ENCODE data around the gene NECTIN1.

The NECTIN1 gene

GRCh38 chr11:119643212-119643875 is 85.7 kb downstream of the NECTIN1 start:
- Histone ChIP-seq H3K4me3 (replicated peaks; ENCODE audit: insufficient read depth, low read length) (no peak overlapping the region), H3K27ac (replicated peaks) (no peak overlapping the region), H3K27me3 (ENCODE audit: insufficient read depth, poor library complexity, severe bottlenecking) (no peaks in the 10 kb centered on the region)
- no peak for DNase-seq (ENCODE audit: low read depth in 1 of 2, low spot score in 1 of 2)
- TF ChIP-seq CTCF (IDR thresholded peaks at IDR 0.05; ENCODE audit: insufficient read depth, low read length) (no peak), GABPA (IDR thresholded peaks at IDR 0.05; ENCODE audit: low read depth) (no peak), SPI1 (IDR thresholded peaks at IDR 0.05; ENCODE audit: borderline replicate concordance, low read depth) (no peak), REST (IDR thresholded peaks at IDR 0.05; ENCODE audit: insufficient replicate concordance, low read depth) (no peak), POLR2AphosphoS5 (IDR thresholded peaks at IDR 0.05; ENCODE audit: low read depth) (no peak)

- H3K27ac ChIP-seq (replicated peaks), result no peak overlapping the region
- TF ChIP-seq CTCF (IDR thresholded peaks at IDR 0.05; ENCODE audit: insufficient read depth, low read length), result peak; percentile 57
- TF ChIP-seq GABPA (IDR thresholded peaks at IDR 0.05; ENCODE audit: low read depth), result no peak
- H3K4me3 ChIP-seq (replicated peaks; ENCODE audit: insufficient read depth, low read length), result no peak overlapping the region
- DNase-seq (ENCODE audit: low read depth in 1 of 2, low spot score in 1 of 2), result peak in 1 of 2 experiments; percentile 24
- no peaks in the 10 kb centered on the region for H3K27me3 ChIP-seq (ENCODE audit: insufficient read depth, poor library complexity, severe bottlenecking)
Observed at GRCh38 chr11:119641983-119642745, 86.8 kb downstream of the NECTIN1 start.

GRCh38 chr11:119640541-119640940 is 88.5 kb downstream of the NECTIN1 start:
- no peak for TF ChIP-seq POLR2AphosphoS5 (IDR thresholded peaks at IDR 0.05; ENCODE audit: low read depth)
- Histone ChIP-seq H3K27ac (replicated peaks) (no peak overlapping the region), H3K4me3 (replicated peaks; ENCODE audit: insufficient read depth, low read length) (no peak overlapping the region), H3K27me3 (ENCODE audit: insufficient read depth, poor library complexity, severe bottlenecking) (no peaks in the 10 kb centered on the region)
- no peak for DNase-seq (ENCODE audit: low read depth in 1 of 2, low spot score in 1 of 2)

GRCh38 chr11:119639642-119640205 is 89.3 kb downstream of the NECTIN1 start:
- H3K27ac ChIP-seq (replicated peaks), result no peak overlapping the region
- TF ChIP-seq CTCF (IDR thresholded peaks at IDR 0.05; ENCODE audit: insufficient read depth, low read length), result no peak
- TF ChIP-seq REST (IDR thresholded peaks at IDR 0.05; ENCODE audit: insufficient replicate concordance, low read depth), result no peak
- TF ChIP-seq SPI1 (IDR thresholded peaks at IDR 0.05; ENCODE audit: borderline replicate concordance, low read depth), result no peak
- no peak for TF ChIP-seq GABPA (IDR thresholded peaks at IDR 0.05; ENCODE audit: low read depth)
- TF ChIP-seq POLR2AphosphoS5 (IDR thresholded peaks at IDR 0.05; ENCODE audit: low read depth), result no peak
- H3K27me3 ChIP-seq (ENCODE audit: insufficient read depth, poor library complexity, severe bottlenecking), result no peaks in the 10 kb centered on the region
- H3K4me3 ChIP-seq (replicated peaks; ENCODE audit: insufficient read depth, low read length), result no peak overlapping the region
- no peak for DNase-seq (ENCODE audit: low read depth in 1 of 2, low spot score in 1 of 2)
